NT2/D1 (cell line): ENCODE measurements around the gene CENPB.

ENCODE experiments used
- YY1 ChIP-seq: IDR thresholded peaks from 2 replicates; pipeline ENCODE4 v1.6.1; 2011; ENCODE audit not compliant: insufficient read length, insufficient read depth
- ZNF274 ChIP-seq: IDR thresholded peaks from 2 replicates; pipeline ENCODE4 v1.6.1; 2011; ENCODE audit warnings: mild to moderate bottlenecking, low read depth, low read length

DNA sequence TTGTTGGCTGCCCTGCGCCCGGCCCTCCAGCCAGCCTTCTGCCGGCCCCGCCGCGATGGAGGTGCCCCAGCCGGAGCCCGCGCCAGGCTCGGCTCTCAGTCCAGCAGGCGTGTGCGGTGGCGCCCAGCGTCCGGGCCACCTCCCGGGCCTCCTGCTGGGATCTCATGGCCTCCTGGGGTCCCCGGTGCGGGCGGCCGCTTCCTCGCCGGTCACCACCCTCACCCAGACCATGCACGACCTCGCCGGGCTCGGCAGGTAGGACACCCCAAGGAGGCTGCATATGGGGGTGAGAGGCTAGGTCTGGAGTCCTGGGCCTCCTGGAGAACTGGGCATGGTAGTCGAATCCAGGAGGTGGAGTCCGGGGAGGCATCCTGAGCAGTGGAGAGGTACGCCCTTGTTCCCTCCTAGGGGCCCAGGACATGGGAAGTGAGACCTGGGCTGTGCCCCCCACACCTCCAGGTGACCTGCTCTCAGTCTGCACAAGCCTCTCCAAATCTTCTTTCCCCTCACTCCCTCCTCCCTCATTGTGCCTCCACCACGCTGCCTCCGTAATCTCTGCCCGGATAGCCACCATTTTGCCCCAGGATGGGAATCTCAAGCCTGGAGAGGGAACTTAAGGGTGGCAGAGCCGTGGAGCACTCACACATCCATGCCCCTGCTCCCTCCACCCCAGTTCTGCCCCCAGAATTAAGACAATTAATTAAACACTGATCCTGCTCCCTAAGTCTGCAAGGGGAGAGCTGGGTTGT, 10.1 kb upstream of the CENPB start:
- no peak for TF ChIP-seq YY1
- TF ChIP-seq ZNF274, result no peak
